ENCODE measurements around the gene CD200. TPM values are rescaled to one million over a fixed set of nuclear protein-coding genes. Genes with fewer than 3 reads are reported as not detected.

The CD200 gene
- total RNA-seq, 2 donors from 2014 or later: 2.0 to 2.6 TPM

- Histone ChIP-seq H3K27me3 (no peaks in the 10 kb centered on the region), H3K9me3 (no peaks in the 10 kb centered on the region), H3K27ac (no peak overlapping the region), H3K4me3 (no peak overlapping the region), H3K4me1 (no peaks in the 10 kb centered on the region), H3K36me3 (replicated peaks in 1 of 2; ENCODE audit: insufficient read depth in 1 of 2, low read depth in 2 of 2) (no peaks in the 10 kb centered on the region)
- ATAC-seq (no peak), DNase-seq (no peak)
- intact Hi-C loops (cut with DNase I): no loop called here
- 71 to 82% methylated on average over 5 of the region's 5 CpGs for WGBS, 2 donors
- no peak for TF ChIP-seq POLR2A (IDR thresholded peaks at IDR 0.05)
- no peak for TF ChIP-seq CTCF (IDR thresholded peaks at IDR 0.05)
These were observed 22.3 kb downstream of the CD200 start for GRCh38 chr3:112355307-112355687.

GRCh38 chr3:112357930-112358780 lies 25.2 kb downstream of the CD200 start:
- intact Hi-C loops (cut with DNase I): no loop called here
- Histone ChIP-seq H3K36me3 (replicated peaks in 1 of 2; ENCODE audit: insufficient read depth in 1 of 2, low read depth in 2 of 2) (no peaks in the 10 kb centered on the region), H3K9me3 (no peaks in the 10 kb centered on the region), H3K4me3 (no peak overlapping the region), H3K27me3 (no peaks in the 10 kb centered on the region), H3K27ac (peak overlapping the region in 1 of 4 donors; percentile 18), H3K4me1 (no peaks in the 10 kb centered on the region)
- no peak for DNase-seq
- WGBS, 2 donors: 71 to 81% methylated on average over 12 of the region's 12 CpGs
- no peak for ATAC-seq
- TF ChIP-seq POLR2A (IDR thresholded peaks at IDR 0.05) (no peak), CTCF (IDR thresholded peaks at IDR 0.05) (no peak)

GRCh38 chr3:112360561-112360960 lies 27.6 kb downstream of the CD200 start:
- intact Hi-C loops (cut with DNase I): no loop called here
- H3K27me3 ChIP-seq: no peaks in the 10 kb centered on the region
- no peaks in the 10 kb centered on the region for H3K9me3 ChIP-seq
- DNase-seq (peak; percentile 23 to 53 (median 30)), ATAC-seq (peak; percentile 71)
- H3K4me3 ChIP-seq: no peak overlapping the region
- H3K36me3 ChIP-seq (replicated peaks in 1 of 2; ENCODE audit: insufficient read depth in 1 of 2, low read depth in 2 of 2): no peaks in the 10 kb centered on the region
- TF ChIP-seq POLR2A (IDR thresholded peaks at IDR 0.05) (no peak), CTCF (IDR thresholded peaks at IDR 0.05) (no peak)
- no peak overlapping the region for H3K27ac ChIP-seq
- H3K4me1 ChIP-seq: no peaks in the 10 kb centered on the region
- 18 to 31% methylated on average over 2 of the region's 2 CpGs for WGBS, 2 donors

- no peak for TF ChIP-seq POLR2A (IDR thresholded peaks at IDR 0.05)
- TF ChIP-seq CTCF (IDR thresholded peaks at IDR 0.05): no peak
- no peak overlapping the region for H3K4me3 ChIP-seq
- H3K27me3 ChIP-seq: no peaks in the 10 kb centered on the region
- 95% methylated on average over 2 of the region's 2 CpGs for WGBS, 2 donors
- ATAC-seq (no peak), DNase-seq (no peak)
- intact Hi-C loops (cut with DNase I): no loop called here
- no peaks in the 10 kb centered on the region for H3K4me1 ChIP-seq
- no peaks in the 10 kb centered on the region for H3K36me3 ChIP-seq (replicated peaks in 1 of 2; ENCODE audit: insufficient read depth in 1 of 2, low read depth in 2 of 2)
- no peak overlapping the region for H3K27ac ChIP-seq
- H3K9me3 ChIP-seq: no peaks in the 10 kb centered on the region
These were observed 29.3 kb downstream of the CD200 start for GRCh38 chr3:112362221-112362620.

- no peak for ATAC-seq
- Histone ChIP-seq H3K4me1 (no peaks in the 10 kb centered on the region), H3K4me3 (no peak overlapping the region), H3K9me3 (no peaks in the 10 kb centered on the region), H3K27me3 (no peaks in the 10 kb centered on the region), H3K36me3 (replicated peaks in 1 of 2; ENCODE audit: insufficient read depth in 1 of 2, low read depth in 2 of 2) (no peaks in the 10 kb centered on the region), H3K27ac (no peak overlapping the region)
- TF ChIP-seq CTCF (IDR thresholded peaks at IDR 0.05): no peak
- no peak for TF ChIP-seq POLR2A (IDR thresholded peaks at IDR 0.05)
- no peak for DNase-seq
- WGBS, 2 donors: 65 to 73% methylated on average over 1 of the region's 1 CpG
- intact Hi-C loops (cut with DNase I): no loop called here
These were observed 31.3 kb downstream of the CD200 start for GRCh38 chr3:112364291-112364690.

Data from body of pancreas (tissue), 4 donors.